Effector memory CD4-positive, alpha-beta T cell (primary cell): Measurements from ENCODE around the gene MYO5C.

ENCODE experiments used
- DNase-seq, 3 donors: peaks; one replicate each; pipeline ENCODE4 v3.0.0-alpha.2; 2020
- H3K27ac ChIP-seq: 2 replicates; pipeline ENCODE4 v1.7.0; 2013; ENCODE audit warnings: mild to moderate bottlenecking, low read length, moderate library complexity; ENCODE audit not compliant: insufficient read depth, poor library complexity, severe bottlenecking
- H3K27me3 ChIP-seq: replicated peaks from 2 replicates; pipeline ENCODE4 v1.7.0; 2013; ENCODE audit warnings: mild to moderate bottlenecking, low read length; ENCODE audit not compliant: insufficient read depth, control insufficient read depth, poor library complexity, severe bottlenecking
- H3K36me3 ChIP-seq: 2 replicates; pipeline ENCODE4 v1.7.0; 2013; ENCODE audit warnings: mild to moderate bottlenecking, low read length, moderate library complexity; ENCODE audit not compliant: control insufficient read depth, insufficient read depth
- H3K4me1 ChIP-seq: 2 replicates; pipeline ENCODE4 v1.7.0; 2013; ENCODE audit warnings: low read length, mild to moderate bottlenecking; ENCODE audit not compliant: control insufficient read depth, insufficient read depth, poor library complexity, severe bottlenecking
- H3K4me3 ChIP-seq: 2 replicates; pipeline ENCODE4 v1.7.0; 2013; ENCODE audit warnings: low read length, low read depth, mild to moderate bottlenecking; ENCODE audit not compliant: insufficient read depth, poor library complexity, severe bottlenecking
- H3K9me3 ChIP-seq: 2 replicates; pipeline ENCODE4 v1.7.0; 2013; ENCODE audit warnings: mild to moderate bottlenecking, low read length, moderate library complexity; ENCODE audit not compliant: control insufficient read depth
- total RNA-seq, 3 donors: gene quantifications; one replicate each; lab custom pipeline; 2026; lab: John Stamatoyannopoulos, UW

MYO5C gene, protein sequence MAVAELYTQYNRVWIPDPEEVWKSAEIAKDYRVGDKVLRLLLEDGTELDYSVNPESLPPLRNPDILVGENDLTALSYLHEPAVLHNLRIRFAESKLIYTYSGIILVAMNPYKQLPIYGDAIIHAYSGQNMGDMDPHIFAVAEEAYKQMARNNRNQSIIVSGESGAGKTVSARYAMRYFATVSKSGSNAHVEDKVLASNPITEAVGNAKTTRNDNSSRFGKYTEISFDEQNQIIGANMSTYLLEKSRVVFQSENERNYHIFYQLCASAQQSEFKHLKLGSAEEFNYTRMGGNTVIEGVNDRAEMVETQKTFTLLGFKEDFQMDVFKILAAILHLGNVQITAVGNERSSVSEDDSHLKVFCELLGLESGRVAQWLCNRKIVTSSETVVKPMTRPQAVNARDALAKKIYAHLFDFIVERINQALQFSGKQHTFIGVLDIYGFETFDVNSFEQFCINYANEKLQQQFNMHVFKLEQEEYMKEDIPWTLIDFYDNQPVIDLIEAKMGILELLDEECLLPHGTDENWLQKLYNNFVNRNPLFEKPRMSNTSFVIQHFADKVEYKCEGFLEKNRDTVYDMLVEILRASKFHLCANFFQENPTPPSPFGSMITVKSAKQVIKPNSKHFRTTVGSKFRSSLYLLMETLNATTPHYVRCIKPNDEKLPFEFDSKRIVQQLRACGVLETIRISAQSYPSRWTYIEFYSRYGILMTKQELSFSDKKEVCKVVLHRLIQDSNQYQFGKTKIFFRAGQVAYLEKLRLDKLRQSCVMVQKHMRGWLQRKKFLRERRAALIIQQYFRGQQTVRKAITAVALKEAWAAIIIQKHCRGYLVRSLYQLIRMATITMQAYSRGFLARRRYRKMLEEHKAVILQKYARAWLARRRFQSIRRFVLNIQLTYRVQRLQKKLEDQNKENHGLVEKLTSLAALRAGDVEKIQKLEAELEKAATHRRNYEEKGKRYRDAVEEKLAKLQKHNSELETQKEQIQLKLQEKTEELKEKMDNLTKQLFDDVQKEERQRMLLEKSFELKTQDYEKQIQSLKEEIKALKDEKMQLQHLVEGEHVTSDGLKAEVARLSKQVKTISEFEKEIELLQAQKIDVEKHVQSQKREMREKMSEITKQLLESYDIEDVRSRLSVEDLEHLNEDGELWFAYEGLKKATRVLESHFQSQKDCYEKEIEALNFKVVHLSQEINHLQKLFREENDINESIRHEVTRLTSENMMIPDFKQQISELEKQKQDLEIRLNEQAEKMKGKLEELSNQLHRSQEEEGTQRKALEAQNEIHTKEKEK (N-terminal part only)
- total RNA-seq: 1.1 to 1.5 (median 1.2) reads per million in 3 donors

DNA sequence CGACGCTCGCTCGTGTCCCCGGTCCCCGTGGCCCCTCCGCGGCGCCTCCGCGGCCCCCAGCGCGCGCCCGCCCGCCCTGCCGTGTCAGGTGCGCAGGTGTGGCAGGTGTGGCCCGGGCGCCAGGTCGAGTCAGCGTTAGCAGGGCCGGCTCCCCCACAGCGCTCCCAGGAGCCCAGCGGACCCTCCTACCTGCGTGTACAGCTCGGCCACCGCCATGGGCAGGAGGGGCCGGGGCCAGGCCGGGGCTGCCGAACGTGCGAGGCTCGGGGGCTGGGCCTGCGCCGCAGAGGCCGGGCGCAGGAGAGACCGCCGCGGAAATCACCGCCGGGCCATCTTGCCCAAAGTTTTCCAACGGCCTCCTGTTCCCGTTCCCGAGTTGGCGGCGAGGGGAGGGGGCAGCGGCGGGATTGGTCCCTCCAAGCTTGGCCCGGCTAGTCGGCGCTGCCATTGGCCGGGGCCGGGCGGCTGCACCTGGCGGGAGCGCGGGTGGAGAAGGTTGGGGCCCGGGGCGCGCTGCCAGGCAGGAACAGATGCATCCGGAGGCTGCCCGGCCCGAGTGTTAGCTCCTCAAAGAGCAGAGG, at the start of gene MYO5C:
Gene MYO5C, minus strand, starts transcription at position 384 of the 581 bp plus-strand sequence. Its CDS starts 168 bp downstream, at position 216.
- Histone ChIP-seq H3K4me3 (peak within 1 kb of the TSS; percentile 48), H3K27me3 (peaks cover 8% of the 10 kb centered on the region), H3K27ac (no peak within 1 kb of the TSS), H3K4me1 (peaks cover 6% of the 10 kb centered on the region), H3K9me3 (no peaks in the 10 kb centered on the region), H3K36me3 (no peaks in the 10 kb centered on the region)
- no peak for DNase-seq

DNA sequence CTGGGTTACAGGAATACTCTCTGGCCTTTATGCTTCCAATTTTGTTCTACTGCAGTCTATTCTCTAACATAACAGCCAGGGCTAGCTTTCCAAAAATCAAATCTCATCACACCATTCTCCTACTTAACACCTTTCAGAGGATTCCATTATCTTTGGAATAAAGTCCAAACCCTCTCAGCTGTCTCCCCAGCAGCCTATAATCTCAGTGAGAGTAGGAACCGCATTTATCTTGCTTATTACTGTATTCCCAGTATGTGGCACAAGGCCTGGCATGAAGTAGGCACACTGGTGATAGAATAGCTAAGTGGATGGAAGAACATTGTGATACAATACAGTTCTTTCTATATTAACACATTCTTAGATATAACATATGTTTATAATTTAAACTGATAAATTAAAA, 49.0 kb upstream of the MYO5C start:
- no peaks in the 10 kb centered on the region for H3K4me1 ChIP-seq
- no peak overlapping the region for H3K27ac ChIP-seq
- DNase-seq: no peak
- H3K36me3 ChIP-seq: peaks cover 10% of the 10 kb centered on the region
- no peak overlapping the region for H3K4me3 ChIP-seq
- H3K27me3 ChIP-seq: no peaks in the 10 kb centered on the region
- no peaks in the 10 kb centered on the region for H3K9me3 ChIP-seq

DNA sequence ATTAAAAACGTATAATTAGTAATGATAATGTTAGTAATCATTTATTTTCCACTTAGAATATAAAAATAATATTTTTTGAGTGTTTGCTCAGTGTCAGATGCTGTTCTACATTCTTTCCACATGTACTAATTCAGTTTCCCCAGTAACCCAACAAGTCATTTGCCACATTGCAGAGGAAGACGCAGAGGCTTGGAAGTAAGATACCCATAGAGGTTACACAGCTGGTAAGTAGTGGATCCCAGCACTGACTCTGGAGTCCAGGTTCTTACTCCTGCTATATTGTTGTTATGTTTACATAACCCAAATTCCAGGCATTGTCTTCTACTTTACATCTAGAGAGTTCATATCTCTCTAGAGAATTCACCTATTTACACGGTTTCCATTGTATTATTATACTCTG, 48.2 kb upstream of the MYO5C start:
- no peak overlapping the region for H3K4me3 ChIP-seq
- no peaks in the 10 kb centered on the region for H3K9me3 ChIP-seq
- H3K4me1 ChIP-seq: no peaks in the 10 kb centered on the region
- H3K27ac ChIP-seq: no peak overlapping the region
- DNase-seq: no peak
- no peaks in the 10 kb centered on the region for H3K27me3 ChIP-seq
- H3K36me3 ChIP-seq: peaks cover 5% of the 10 kb centered on the region

DNA sequence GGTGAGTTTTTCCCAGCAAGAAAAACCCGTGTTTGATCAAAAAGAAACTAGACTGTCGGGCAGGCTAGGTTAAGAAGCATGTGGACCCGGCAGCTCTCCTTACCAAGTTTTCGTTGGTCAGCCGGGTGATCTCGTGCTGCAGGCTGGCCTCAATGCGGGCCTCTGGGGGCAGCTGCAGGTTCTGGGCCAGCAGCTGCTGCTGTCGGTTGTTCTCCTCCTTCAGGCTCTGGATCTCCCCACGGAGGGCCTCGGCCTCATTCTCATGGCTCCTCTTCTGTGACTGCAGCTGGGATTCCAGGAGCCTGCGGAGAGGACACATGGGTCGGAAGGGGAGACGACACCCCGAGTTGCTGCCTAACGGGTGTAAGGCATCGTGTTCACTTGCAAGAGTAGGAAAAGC, 44.5 kb upstream of the MYO5C start:
- Histone ChIP-seq H3K27ac (no peak overlapping the region), H3K27me3 (no peaks in the 10 kb centered on the region), H3K4me3 (no peak overlapping the region), H3K36me3 (peaks cover 5% of the 10 kb centered on the region), H3K9me3 (no peaks in the 10 kb centered on the region), H3K4me1 (no peaks in the 10 kb centered on the region)
- DNase-seq: no peak

- H3K36me3 ChIP-seq: peaks cover 13% of the 10 kb centered on the region
- no peaks in the 10 kb centered on the region for H3K27me3 ChIP-seq
- no peak overlapping the region for H3K4me3 ChIP-seq
- no peaks in the 10 kb centered on the region for H3K9me3 ChIP-seq
- H3K27ac ChIP-seq: no peak overlapping the region
- no peak for DNase-seq
- no peaks in the 10 kb centered on the region for H3K4me1 ChIP-seq
Observed at GRCh38 chr15:52338891-52339290, 43.3 kb upstream of the MYO5C start.

- H3K27ac ChIP-seq: no peak overlapping the region
- H3K4me1 ChIP-seq: no peaks in the 10 kb centered on the region
- H3K36me3 ChIP-seq: peaks cover 13% of the 10 kb centered on the region
- no peaks in the 10 kb centered on the region for H3K27me3 ChIP-seq
- no peak for DNase-seq
- no peaks in the 10 kb centered on the region for H3K9me3 ChIP-seq
- no peak overlapping the region for H3K4me3 ChIP-seq
Observed at GRCh38 chr15:52338058-52338457, 42.5 kb upstream of the MYO5C start.

- DNase-seq: no peak
Observed at GRCh38 chr15:52337198-52337853, 41.7 kb upstream of the MYO5C start.

GRCh38 chr15:52336529-52336928, 40.9 kb upstream of the MYO5C start:
- H3K4me1 ChIP-seq: no peaks in the 10 kb centered on the region
- no peak overlapping the region for H3K4me3 ChIP-seq
- H3K36me3 ChIP-seq: peaks cover 13% of the 10 kb centered on the region
- no peak for DNase-seq
- no peak overlapping the region for H3K27ac ChIP-seq
- no peaks in the 10 kb centered on the region for H3K27me3 ChIP-seq
- no peaks in the 10 kb centered on the region for H3K9me3 ChIP-seq

More at GRCh38 chr15:52337198-52337853, 41.7 kb upstream of the MYO5C start:
- Histone ChIP-seq H3K36me3 (peaks cover 13% of the 10 kb centered on the region), H3K9me3 (no peaks in the 10 kb centered on the region), H3K27me3 (no peaks in the 10 kb centered on the region), H3K27ac (no peak overlapping the region), H3K4me3 (no peak overlapping the region), H3K4me1 (no peaks in the 10 kb centered on the region)
